ENCODE measurements around the gene TUBA4B.
"Not testable (repeated sequence)": the region's sequence is repeated elsewhere in the genome, so short reads cannot be mapped to it uniquely, and the experiment has no call there.

Gene TUBA4B

GRCh38 chr2:219285373-219285735, 32.3 kb downstream of the TUBA4B start:
- H3K27ac ChIP-seq = no peak overlapping the region
- no peak overlapping the region for H2AFZ ChIP-seq (ENCODE audit: low read depth)
- no peak overlapping the region for H3K4me2 ChIP-seq

DNA sequence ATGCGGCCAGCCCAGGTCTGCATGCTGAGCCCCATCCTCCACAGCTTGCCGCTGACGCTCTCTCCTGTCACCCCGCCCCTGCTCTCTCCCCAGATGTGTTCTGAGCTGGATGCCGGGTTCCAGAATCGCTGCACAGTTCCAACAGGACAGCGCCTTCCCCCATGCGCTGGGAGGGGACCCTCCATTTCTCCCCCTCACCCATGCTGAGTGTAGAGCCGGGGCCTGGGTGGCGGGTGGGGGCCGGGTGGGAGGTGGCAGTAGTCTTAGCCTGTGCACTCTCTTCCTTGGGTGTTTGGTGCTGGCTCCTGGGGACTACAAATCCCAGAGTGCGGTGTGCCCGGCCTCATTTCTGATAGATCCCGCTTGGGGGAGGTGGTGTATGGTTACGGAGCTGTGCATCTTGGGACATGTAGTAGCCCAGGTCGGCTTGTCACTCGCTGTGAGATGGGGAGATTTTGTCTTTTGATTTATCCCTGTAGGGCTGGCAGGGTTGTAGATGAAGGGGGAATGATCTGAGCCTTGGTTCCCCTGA, 32.9 kb downstream of the TUBA4B start:
- Histone ChIP-seq H3K79me2 (ENCODE audit: insufficient read depth, low read depth) (no peaks in the 10 kb centered on the region), H3K27me3 (ENCODE audit: insufficient read depth, low read depth) (peaks cover 3% of the 10 kb centered on the region; the same call in 1 of the 2 replicates), H3K9ac (no peak overlapping the region), H3K4me1 (ENCODE audit: low read depth, poor library complexity, severe bottlenecking) (no peaks in the 10 kb centered on the region), H3K4me2 (no peak overlapping the region), H3K4me3 (IDR thresholded peaks at IDR 0.05; ENCODE audit: insufficient read depth, low read depth, low read length) (no peak overlapping the region), H4K20me1 (ENCODE audit: insufficient read depth) (no peaks in the 10 kb centered on the region), H3K36me3 (ENCODE audit: insufficient read depth) (no peaks in the 10 kb centered on the region), H3K27ac (no peak overlapping the region), H2AFZ (ENCODE audit: low read depth) (no peak overlapping the region)
- TF ChIP-seq CTCF (conservative IDR thresholded peaks at IDR 0.05; ENCODE audit: low read depth, low read length) = no peak

More at GRCh38 chr2:219285373-219285735, 32.3 kb downstream of the TUBA4B start:
- Histone ChIP-seq H3K9ac (no peak overlapping the region), H4K20me1 (ENCODE audit: insufficient read depth) (no peaks in the 10 kb centered on the region), H3K4me1 (ENCODE audit: low read depth, poor library complexity, severe bottlenecking) (peaks cover 2% of the 10 kb centered on the region), H3K4me3 (IDR thresholded peaks at IDR 0.05; ENCODE audit: insufficient read depth, low read depth, low read length) (no peak overlapping the region), H3K27me3 (ENCODE audit: insufficient read depth, low read depth) (no peaks in the 10 kb centered on the region), H3K36me3 (ENCODE audit: insufficient read depth) (no peaks in the 10 kb centered on the region), H3K79me2 (ENCODE audit: insufficient read depth, low read depth) (no peaks in the 10 kb centered on the region)
- no peak for TF ChIP-seq CTCF (conservative IDR thresholded peaks at IDR 0.05; ENCODE audit: low read depth, low read length)

DNA sequence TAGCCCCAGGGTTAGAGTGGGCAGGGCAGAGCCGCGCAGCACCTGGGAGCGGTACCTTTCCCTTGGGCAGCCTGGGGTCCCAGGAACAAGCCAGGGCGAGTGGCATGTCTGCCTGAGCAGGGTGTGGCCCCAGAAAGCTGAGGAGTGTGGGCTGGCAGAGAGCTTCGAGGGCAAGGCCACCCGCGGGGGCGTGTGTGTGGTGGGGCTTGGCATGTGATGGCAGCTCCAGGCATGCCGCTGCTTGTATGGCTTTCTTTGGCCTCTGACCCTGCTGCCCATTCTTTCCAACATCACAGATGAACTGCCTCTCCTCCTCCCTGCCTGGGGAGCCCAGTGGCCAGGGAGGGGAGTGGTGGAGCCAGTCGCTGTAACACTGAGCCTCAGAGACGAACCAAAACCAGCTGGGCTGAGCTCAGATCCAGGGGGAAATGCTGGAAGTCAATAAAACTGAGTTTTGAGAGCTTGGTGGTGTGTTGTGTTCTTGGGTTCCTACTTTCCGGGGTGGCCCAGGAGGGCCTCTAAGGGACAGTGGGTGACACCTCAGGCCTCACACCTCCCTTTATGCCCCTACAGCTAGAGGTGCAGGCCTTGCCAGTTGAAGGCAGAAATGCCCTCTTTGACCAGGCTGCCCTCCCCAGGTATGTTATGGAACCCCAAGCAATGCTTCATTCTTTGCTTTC, 33.5 kb downstream of the TUBA4B start:
- no peak for TF ChIP-seq CTCF (conservative IDR thresholded peaks at IDR 0.05; ENCODE audit: low read depth, low read length)
- Histone ChIP-seq H3K79me2 (ENCODE audit: insufficient read depth, low read depth) (no peaks in the 10 kb centered on the region), H3K4me3 (IDR thresholded peaks at IDR 0.05; ENCODE audit: insufficient read depth, low read depth, low read length) (no peak overlapping the region), H3K4me2 (no peak overlapping the region), H3K27ac (no peak overlapping the region), H3K27me3 (ENCODE audit: insufficient read depth, low read depth) (peaks cover 6% of the 10 kb centered on the region; the same call in 1 of the 2 replicates), H3K9ac (no peak overlapping the region), H3K36me3 (ENCODE audit: insufficient read depth) (no peaks in the 10 kb centered on the region), H4K20me1 (ENCODE audit: insufficient read depth) (no peaks in the 10 kb centered on the region), H3K4me1 (ENCODE audit: low read depth, poor library complexity, severe bottlenecking) (no peaks in the 10 kb centered on the region), H2AFZ (ENCODE audit: low read depth) (no peak overlapping the region)

- H2AFZ ChIP-seq (ENCODE audit: low read depth); H4K20me1 ChIP-seq (ENCODE audit: insufficient read depth); H3K9ac ChIP-seq; H3K4me3 ChIP-seq (IDR thresholded peaks at IDR 0.05; ENCODE audit: insufficient read depth, low read depth, low read length); H3K27me3 ChIP-seq (ENCODE audit: insufficient read depth, low read depth); H3K4me2 ChIP-seq; H3K79me2 ChIP-seq (ENCODE audit: insufficient read depth, low read depth); H3K36me3 ChIP-seq (ENCODE audit: insufficient read depth); H3K27ac ChIP-seq; H3K4me1 ChIP-seq (ENCODE audit: low read depth, poor library complexity, severe bottlenecking): not testable (repeated sequence)
These were observed 34.0 kb downstream of the TUBA4B start for GRCh38 chr2:219287116-219287440.

GRCh38 chr2:219287580-219288265, 34.7 kb downstream of the TUBA4B start:
- Histone ChIP-seq H2AFZ (ENCODE audit: low read depth) (no peak overlapping the region), H3K27me3 (ENCODE audit: insufficient read depth, low read depth) (peaks cover 8% of the 10 kb centered on the region; the same call in 1 of the 2 replicates), H3K4me3 (IDR thresholded peaks at IDR 0.05; ENCODE audit: insufficient read depth, low read depth, low read length) (no peak overlapping the region), H3K4me2 (no peak overlapping the region), H3K36me3 (ENCODE audit: insufficient read depth) (no peaks in the 10 kb centered on the region), H3K27ac (no peak overlapping the region), H3K4me1 (ENCODE audit: low read depth, poor library complexity, severe bottlenecking) (no peaks in the 10 kb centered on the region), H3K9ac (no peak overlapping the region), H4K20me1 (ENCODE audit: insufficient read depth) (no peaks in the 10 kb centered on the region), H3K79me2 (ENCODE audit: insufficient read depth, low read depth) (no peaks in the 10 kb centered on the region)
- no peak for TF ChIP-seq CTCF (conservative IDR thresholded peaks at IDR 0.05; ENCODE audit: low read depth, low read length)
